NCI-H1694 (cell line): ENCODE results near the gene SMIM21.

ENCODE experiments used
- DNase-seq: peaks from one replicate; lab custom pipeline; 2025; lab: John Stamatoyannopoulos, UW

SMIM21 gene

GRCh38 chr18:75422341-75422910 is 5.1 kb downstream of the SMIM21 start:
- no peak for DNase-seq

- DNase-seq = no peak
Measured at GRCh38 chr18:75421656-75422055, 5.8 kb downstream of the SMIM21 start.

- no peak for DNase-seq
Measured at GRCh38 chr18:75418293-75419005, 9.1 kb downstream of the SMIM21 start.

GRCh38 chr18:75410611-75411010 is 16.9 kb downstream of the SMIM21 start:
- no peak for DNase-seq

- no peak for DNase-seq
Measured at GRCh38 chr18:75409806-75410205, 17.7 kb downstream of the SMIM21 start.

GRCh38 chr18:75408554-75409506 is 18.7 kb downstream of the SMIM21 start:
- DNase-seq = no peak

GRCh38 chr18:75407468-75408437 is 19.8 kb downstream of the SMIM21 start:
- no peak for DNase-seq

- DNase-seq = no peak
Measured at GRCh38 chr18:75406491-75407445, 20.7 kb downstream of the SMIM21 start.

- DNase-seq = no peak
Measured at GRCh38 chr18:75405351-75405750, 22.2 kb downstream of the SMIM21 start.

- peak; percentile 12 for DNase-seq
Measured at GRCh38 chr18:75400366-75400765, 27.1 kb downstream of the SMIM21 start.

- DNase-seq = no peak
Measured at GRCh38 chr18:75395137-75395536, 32.4 kb downstream of the SMIM21 start.

GRCh38 chr18:75393721-75394120 is 33.8 kb downstream of the SMIM21 start:
- DNase-seq = no peak

- DNase-seq = no peak
Measured at GRCh38 chr18:75392226-75392578, 35.3 kb downstream of the SMIM21 start.

- DNase-seq = no peak
Measured at GRCh38 chr18:75391279-75392225, 36.0 kb downstream of the SMIM21 start.

- DNase-seq = no peak
Measured at GRCh38 chr18:75390854-75391253, 36.6 kb downstream of the SMIM21 start.

GRCh38 chr18:75384144-75384543 is 43.4 kb downstream of the SMIM21 start:
- no peak for DNase-seq

GRCh38 chr18:75378376-75379315 is 48.9 kb downstream of the SMIM21 start:
- DNase-seq = no peak

GRCh38 chr18:75377926-75378325 is 49.6 kb downstream of the SMIM21 start:
- no peak for DNase-seq
